Muscle of back (tissue), 11 donors: ENCODE measurements around the gene LCAT. TPM values are rescaled to one million over a fixed set of nuclear protein-coding genes. Genes with fewer than 3 reads are reported as not detected.
"Not testable (repeated sequence)": the region's sequence is repeated elsewhere in the genome, so short reads cannot be mapped to it uniquely, and the experiment has no call there.

Experiments used
- DNase-seq, 3 donors: peaks; one replicate each; pipeline versions ENCODE4 v3.0.0 to v3.0.0-alpha.2; 2013
- polyA plus RNA-seq, 10 donors: library from polyadenylated mRNA; unstranded; fragments of 120-200 nt; gene quantifications; one replicate each; pipeline ENCODE4 v1.2.1, GENCODE V29; 2013; ENCODE audit not compliant: insufficient read length in 10 of 10

The LCAT gene
- polyA plus RNA-seq, 10 donors, result 12.8 to 34.1 (median 21.9) TPM

DNA sequence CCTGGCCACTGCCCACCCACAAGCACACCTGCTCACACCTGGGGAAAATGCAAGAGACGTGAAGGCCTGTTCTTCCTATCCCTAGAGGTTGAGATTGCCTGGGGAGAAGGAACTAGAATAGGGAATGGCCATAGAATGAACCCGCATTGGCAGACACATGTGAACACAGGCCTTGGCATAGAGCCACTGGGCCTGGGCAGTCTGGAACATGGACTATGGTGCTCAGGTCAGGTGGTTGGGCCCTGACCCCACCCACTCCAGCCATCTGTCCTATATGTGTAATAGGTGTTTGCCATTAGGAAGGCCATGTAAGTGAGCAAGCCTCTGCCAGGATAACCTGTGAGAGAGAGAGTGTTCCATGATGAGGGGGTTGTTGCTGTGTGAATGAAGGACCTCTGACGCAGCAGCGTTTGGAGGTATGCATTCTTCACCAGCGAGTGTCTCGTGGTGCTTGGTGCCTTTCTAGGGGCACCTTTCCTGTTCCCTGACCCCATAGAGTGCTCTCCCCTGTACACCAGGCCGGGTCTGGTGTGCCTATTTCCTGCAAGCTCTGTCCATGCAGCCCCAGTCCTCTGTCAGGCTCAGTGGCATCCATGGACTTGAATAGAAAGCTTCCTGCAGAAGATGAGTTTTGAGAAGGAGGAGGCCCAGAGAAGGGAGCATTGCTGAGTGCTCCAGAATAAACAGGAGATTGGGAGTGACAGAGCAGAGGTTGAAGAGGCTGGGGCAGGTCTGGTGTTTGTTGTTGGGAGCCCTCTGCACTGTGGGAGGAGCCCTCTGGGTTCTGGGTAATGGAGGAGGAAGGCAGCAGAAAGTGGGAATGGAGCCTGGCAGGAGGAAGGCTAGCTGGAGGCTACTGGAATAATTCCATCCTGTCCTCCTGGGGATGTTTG, 27.8 kb downstream of the LCAT start:
- DNase-seq, result no peak

DNA sequence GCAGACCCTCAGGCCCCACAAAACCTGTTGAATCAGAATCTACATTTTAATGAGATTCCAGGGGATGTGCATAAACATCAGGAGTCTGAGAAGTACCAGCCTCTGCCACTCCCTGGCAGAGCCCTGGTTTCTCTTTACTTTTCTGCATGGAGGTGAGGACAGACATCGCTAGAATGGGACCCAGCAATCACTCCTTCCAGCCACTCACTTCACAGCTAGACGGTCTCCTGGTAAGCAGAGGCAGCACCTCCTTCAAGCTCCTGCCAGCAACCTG, 28.5 kb downstream of the LCAT start:
- not testable (repeated sequence) for DNase-seq

DNA sequence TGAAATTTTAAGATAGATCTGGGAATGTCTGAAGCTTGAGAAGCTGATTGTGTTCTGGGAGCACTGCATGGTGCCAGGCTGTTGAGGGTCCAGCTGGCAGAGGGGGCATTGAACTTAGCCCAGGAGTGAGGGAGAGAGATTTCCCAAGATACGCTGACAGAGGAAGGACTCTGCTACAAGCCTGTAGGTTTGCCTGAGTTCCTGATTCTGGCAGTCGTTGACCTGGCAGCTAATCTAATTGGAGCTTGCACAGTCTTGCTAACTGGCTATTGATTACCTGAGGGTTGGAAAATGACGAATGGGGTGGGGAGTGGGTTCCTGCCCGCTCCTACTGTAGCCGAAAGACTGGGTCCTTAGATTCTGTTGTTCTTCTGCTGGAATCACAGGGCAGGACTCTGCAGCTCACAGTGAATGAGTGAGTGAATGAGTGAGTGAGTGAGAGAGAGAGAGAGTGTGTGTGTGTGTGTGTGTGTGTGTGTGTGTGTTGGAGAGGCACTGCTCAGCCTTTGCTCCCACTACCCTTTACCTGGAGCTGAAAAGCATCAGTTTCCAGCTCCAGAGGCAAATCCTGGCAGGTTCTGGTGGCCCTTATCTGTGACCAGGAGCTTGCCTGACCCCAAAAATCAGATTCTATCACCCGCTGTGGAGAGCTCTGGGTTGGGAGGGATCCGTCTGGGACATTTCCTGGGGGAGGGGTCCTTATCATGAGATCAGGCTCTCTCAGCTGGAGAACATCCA, 29.0 kb downstream of the LCAT start:
- no peak for DNase-seq

DNA sequence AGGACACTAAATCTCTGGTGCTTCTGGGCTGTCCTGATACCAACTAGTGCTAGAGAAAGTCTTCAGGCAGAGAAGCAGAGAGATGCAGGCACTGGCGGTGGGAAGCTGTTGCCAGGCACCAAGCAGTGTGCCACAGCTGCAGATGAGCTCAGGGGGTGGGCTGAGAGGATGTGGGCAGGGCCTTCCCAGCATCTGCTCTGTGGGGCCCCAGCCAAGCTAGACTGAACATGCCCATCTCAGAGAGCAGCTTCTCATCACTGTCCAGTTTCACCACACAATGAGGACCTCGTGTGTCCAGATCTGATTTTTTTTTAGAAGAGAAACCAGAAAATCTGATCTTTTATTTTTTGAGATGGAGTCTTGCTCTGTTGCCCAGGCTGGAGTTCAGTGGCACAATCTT, 33.8 kb downstream of the LCAT start:
- peak in 2 of 3 donors; percentile 46 to 65 for DNase-seq

DNA sequence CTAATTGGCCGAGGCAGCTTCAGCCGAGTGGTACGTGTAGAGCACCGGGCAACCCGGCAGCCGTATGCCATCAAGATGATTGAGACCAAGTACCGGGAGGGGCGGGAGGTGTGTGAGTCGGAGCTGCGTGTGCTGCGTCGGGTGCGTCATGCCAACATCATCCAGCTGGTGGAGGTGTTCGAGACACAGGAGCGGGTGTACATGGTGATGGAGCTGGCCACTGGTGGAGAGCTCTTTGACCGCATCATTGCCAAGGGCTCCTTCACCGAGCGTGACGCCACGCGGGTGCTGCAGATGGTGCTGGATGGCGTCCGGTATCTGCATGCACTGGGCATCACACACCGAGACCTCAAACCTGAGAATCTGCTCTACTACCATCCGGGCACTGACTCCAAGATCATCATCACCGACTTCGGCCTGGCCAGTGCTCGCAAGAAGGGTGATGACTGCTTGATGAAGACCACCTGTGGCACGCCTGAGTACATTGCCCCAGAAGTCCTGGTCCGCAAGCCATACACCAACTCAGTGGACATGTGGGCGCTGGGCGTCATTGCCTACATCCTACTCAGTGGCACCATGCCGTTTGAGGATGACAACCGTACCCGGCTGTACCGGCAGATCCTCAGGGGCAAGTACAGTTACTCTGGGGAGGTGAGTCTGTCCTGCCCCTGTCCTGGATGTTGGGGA, 34.7 kb downstream of the LCAT start:
- no peak for DNase-seq

DNA sequence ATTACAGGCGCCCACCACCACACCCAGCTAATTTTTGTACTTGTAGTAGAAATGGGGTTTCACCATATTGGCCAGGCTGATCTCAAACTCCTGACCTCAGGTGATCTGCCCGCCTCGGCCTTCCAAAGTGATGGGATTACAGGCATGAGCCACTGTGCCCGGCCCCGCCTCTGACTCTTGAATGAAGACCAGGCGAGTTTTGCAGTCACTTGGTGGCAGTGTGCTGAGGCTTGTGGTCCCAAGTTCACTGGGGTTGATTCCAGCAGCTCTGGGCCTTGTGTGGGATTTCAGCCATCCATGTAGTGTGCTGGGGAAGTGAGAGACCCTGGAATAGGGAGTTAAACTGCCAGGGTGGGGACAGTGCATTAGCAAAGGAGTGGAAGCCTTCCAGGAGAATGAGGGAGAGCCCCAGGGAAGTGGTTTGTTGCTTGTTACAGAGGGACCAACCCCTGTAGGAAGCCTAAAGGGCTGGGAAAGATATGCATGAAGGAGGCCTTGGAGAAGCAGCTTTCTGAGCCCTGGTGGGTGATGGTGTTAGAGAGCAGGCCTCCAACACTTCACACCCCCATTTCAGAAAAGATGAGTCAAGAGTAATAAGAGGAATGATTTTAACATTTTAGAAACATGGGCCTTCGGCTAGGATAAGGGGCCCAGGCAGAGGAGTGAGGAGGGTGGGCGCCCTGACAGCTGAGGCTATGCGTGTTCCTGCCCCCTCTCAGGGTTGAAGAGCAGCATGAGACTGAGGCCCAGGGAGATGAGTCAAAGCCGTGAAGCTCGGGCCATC, 36.3 kb downstream of the LCAT start:
- no peak for DNase-seq

DNA sequence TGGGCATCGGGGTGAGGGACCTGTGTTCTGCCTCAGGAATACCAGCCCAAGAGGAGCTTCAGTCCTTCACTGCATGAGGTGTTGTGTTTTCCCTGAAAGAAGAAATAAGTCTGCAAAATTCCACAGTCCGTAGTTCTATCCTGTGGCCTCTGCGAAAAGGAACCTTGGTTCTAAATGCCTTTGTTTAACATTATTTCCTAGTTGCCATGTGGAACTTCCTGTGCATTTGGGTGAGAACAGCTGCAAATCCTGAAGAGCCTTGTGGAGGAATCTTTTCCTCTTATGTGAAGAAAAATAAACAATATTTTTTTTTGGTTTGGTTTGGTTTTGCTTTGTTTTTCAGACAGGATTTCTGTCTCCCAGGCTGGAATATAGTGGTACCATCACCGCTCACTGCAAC, 41.1 kb downstream of the LCAT start:
- no peak for DNase-seq

DNA sequence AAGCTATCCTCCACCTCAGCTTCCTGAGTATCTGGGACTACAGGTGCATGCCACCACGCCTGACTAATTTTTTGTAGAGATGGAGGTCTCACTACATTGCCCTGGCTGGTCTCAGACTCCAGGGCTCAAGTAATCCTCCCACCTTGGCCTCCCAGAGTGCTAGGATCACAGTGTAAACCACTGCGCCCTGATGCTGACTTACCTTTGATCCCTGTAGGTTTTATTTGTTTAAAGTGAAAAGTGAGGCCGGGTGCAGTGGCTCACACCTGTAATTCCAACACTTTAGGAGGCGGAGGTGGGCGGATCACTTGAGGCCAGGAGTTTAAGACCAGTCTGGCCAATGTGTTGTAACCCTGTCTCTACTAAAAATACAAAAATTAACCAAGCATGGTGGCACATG, 42.2 kb downstream of the LCAT start:
- DNase-seq, result no peak

DNA sequence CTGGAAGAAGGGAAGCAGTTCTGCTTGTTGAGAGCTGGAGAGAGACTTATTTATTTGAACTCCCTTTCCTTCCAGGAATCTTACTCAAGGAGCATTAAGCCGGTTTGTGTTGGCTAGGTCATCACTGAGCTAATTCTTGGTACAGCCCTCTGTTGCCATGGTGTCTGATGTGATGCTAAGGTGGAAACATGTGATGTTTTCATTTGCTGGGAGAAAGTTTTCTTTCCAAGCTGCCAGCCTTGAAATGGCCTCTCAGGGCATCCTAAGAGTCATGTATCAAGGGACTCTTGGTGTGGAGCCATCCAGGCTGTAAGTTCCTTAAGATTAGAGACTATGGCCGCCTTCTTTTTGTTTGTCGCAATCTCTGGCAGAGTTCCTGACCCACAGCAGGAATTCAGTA, 46.7 kb downstream of the LCAT start:
- no peak for DNase-seq

DNA sequence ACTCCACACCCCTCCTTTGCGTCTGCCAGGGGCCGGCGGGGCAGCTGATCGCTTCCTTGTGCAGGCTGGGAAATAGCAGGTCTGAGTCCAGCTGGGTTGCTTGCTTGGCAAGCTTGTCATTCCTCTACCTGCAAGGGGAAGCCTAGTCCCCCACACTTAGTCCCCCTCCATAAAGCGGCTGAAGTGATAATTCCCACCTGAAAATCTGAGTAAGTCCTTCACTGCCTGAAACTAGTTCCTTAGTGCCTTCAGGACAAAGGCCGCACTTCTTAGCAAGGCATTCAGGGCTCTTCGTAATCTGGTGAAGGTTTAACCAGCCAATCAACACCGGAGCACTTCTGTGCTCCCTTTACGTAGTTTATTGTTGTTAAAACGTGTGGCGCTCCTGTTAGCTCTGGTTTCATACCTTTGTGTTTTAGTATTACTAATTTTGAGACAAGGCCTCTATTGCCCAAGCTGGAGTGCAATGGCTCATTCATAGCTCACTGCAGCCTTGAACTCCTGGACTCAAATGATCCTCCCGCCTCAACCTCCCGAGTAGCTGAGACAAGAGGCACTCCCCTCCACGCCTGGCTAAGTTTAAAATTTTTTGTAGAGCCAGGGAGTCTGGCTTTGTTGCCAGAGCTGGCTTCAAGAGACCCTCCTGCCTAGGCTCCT, 50.0 kb downstream of the LCAT start:
- no peak for DNase-seq

DNA sequence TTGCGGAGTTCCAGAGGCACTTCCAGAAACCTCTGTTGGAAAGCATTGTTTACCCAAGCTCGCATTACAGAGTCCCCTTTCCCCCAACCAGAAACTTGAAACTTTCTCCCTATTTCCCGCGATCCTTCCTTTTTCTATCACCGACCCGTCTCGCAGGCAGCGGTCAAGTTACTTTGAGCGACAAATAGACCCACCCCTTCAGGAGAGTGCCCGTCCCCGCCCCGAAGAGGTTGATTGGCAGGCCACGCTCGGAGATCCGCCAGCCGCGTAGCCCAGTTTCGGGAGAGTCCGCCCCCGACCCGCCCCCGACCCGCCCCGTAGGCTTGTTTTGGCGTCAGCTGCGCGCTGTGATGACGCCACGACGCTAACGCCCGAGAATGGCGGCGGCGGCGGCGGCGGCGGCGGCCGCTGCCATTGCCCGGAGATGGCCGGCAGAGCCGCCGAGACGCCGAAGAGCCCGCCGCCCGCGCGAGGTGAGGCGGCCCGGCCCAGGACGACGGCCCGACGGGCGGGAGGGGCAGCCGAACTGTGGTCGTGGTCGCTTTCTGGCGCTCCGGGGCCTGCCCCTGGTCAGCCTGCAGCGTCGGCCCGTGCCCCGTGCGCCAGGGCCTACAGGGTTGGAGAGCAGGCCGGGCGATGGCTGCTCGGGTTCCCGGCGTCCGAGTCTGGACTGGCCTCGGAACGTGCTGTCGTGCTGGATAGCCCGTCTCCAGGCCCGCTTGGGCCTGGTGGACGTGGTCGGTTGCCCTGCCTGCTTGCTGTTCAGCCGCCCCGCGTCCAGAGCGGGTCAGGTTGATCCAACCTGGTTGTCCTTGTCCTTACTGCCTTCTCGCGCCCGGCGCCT, 50.8 kb downstream of the LCAT start, which contains the start of gene PSKH1:
TSS of gene PSKH1 (plus strand) at position 356 of the 844 bp plus-strand sequence. CDS start 15,496 bp downstream, outside the sequence.
- DNase-seq, result peak; percentile 95 to 98 (median 97)

DNA sequence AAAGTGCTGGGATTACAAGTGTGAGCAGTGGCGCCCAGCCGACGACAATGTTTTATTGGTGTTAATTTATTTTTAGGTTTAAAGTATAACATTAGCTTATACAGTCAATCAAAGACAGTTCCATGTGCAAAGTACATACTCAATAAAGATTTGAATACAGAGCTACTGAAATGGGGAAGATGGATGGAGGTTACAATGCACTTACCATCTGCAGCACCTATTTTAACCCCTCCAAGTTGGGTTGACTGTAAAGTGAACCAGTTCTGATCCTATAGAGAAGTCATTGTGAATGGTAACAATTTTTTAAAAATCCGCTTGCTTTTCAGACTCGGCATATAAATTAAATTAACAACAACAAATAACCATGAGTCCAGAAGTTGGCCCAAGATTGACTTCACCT, 51.5 kb downstream of the LCAT start:
- DNase-seq, result no peak

Other genes starting within 250 kb of the LCAT start
- 10 to 100 TPM; 11.5 to 19.8 (median 13.7) TPM for gene GFOD2, start 224.8 kb downstream of the LCAT start, polyA plus RNA-seq
- gene RANBP10, start 137.6 kb downstream of the LCAT start, polyA plus RNA-seq, result 10 to 100 TPM; 14.1 to 27.2 (median 20.3) TPM
- gene TSNAXIP1, start 137.2 kb downstream of the LCAT start, polyA plus RNA-seq, result 1 to 10 TPM; 1.1 to 3.5 (median 1.6) TPM
- 10 to 100 TPM; 20.1 to 29.7 (median 24.6) TPM for gene THAP11, start 101.8 kb downstream of the LCAT start, polyA plus RNA-seq
- 100 to 1,000 TPM; 104 to 135 (median 122) TPM for gene NUTF2, start 97.2 kb downstream of the LCAT start, polyA plus RNA-seq
- 10 to 100 TPM; 20.8 to 47.6 (median 34.1) TPM for gene CENPT, start 96.4 kb downstream of the LCAT start, polyA plus RNA-seq
- gene EDC4, start 71.1 kb downstream of the LCAT start, polyA plus RNA-seq, result 100 to 1,000 TPM in 5 of 10 donors, 10 to 100 TPM in 5; 85.2 to 115 (median 100) TPM
- 1 to 10 TPM in 3 of 10 donors, under 1 TPM in 6, not detected in 1; 0.39 to 1.5 (median 0.53) TPM for gene NRN1L, start 59.2 kb downstream of the LCAT start, polyA plus RNA-seq
- 10 to 100 TPM; 17.1 to 27.5 (median 20.7) TPM for gene PSKH1, start 50.9 kb downstream of the LCAT start, polyA plus RNA-seq
- gene CTRL, start 12.3 kb downstream of the LCAT start, polyA plus RNA-seq, result 1 to 10 TPM; 1.5 to 5.4 (median 3.1) TPM
- gene PSMB10, start 7.3 kb downstream of the LCAT start, polyA plus RNA-seq, result 10 to 100 TPM; 18.4 to 35.8 (median 26.8) TPM
- 10 to 100 TPM; 29.8 to 56.0 (median 40.7) TPM for gene SLC12A4, start 24.5 kb upstream of the LCAT start, polyA plus RNA-seq
- gene DPEP3, start 36.4 kb upstream of the LCAT start, polyA plus RNA-seq, result under 1 TPM in 4 of 10 donors, not detected in 6; 0.05 to 0.33 (median 0.17) TPM
- 1 to 10 TPM in 6 of 10 donors, under 1 TPM in 4; 0.63 to 2.5 (median 1.2) TPM for gene DPEP2, start 55.4 kb upstream of the LCAT start, polyA plus RNA-seq
- gene DPEP2NB, start 71.8 kb upstream of the LCAT start, polyA plus RNA-seq, result not detected
- 1 to 10 TPM; 4.6 to 6.7 (median 5.5) TPM for gene DDX28, start 79.1 kb upstream of the LCAT start, polyA plus RNA-seq
- gene DUS2, start 79.2 kb upstream of the LCAT start, polyA plus RNA-seq, result 10 to 100 TPM; 10.2 to 15.0 (median 11.0) TPM
- gene NFATC3, start 141.2 kb upstream of the LCAT start, polyA plus RNA-seq, result 10 to 100 TPM; 24.3 to 30.9 (median 27.0) TPM